HepG2 (cell line): ENCODE data around the gene ORC3. TPM values are rescaled to one million over a fixed set of nuclear protein-coding genes. Genes with fewer than 3 reads are reported as not detected.
A peak's percentile ranks its signal among the peaks of the same experiment; 100 is the strongest.

Experiments
- ATAC-seq: fragments of 200-7000 bp; cut with Tn5 transposase; 3 replicates; pipeline ENCODE4 v1.9.1; 2020; ENCODE audit warnings: mild to moderate bottlenecking, moderate library complexity
- BruUV-seq: library from RNA; stranded (reverse); fragments of 400-500 nt; replicated peaks from 2 replicates; lab custom pipeline; 2021; lab: Mats Ljungman, UMichigan
- CTCF ChIA-PET: fragments of 300-600 bp; formaldehyde crosslinking; extraction: SDS; loops from one replicate; lab custom pipeline; 2021; ENCODE audit warnings: low total read pairs, inconsistent platforms, low intra/inter-chr PET ratio; lab: Yijun Ruan, JAX
- POLR2A ChIA-PET: fragments of 350-600 bp; sonication (Branson Sonifier 250); formaldehyde crosslinking; loops from one replicate; lab custom pipeline; 2020; ENCODE audit warnings: antibody characterized with exemption, inconsistent platforms; lab: Yijun Ruan, JAX
- DNase-seq: peaks from one replicate; pipeline ENCODE4 v3.0.0-alpha.2; 2015; ENCODE audit warnings: low spot score
- FAIRE-seq: peaks from 3 replicates; lab custom pipeline; 2011; peaks lifted over from hg19 to GRCh38; lab: Jason Lieb, UNC
- H2AFZ ChIP-seq: one replicate; pipeline ENCODE4 v1.6.1; 2011; ENCODE audit warnings: low read length, inconsistent platforms
- H3K27ac ChIP-seq: fragments of 300-600 bp; 3 replicates; pipeline ENCODE4 v1.8.0; 2011; ENCODE audit warnings: mixed run types, mild to moderate bottlenecking, mixed read lengths, low read length, inconsistent platforms; ENCODE audit not compliant: insufficient read depth; ENCODE audit errors: extremely low read length
- H3K27me3 ChIP-seq, 2 experiments: fragments of 200-600 bp in 1 of 2; 2 replicates in 1 of 2; 3 replicates in 1 of 2; pipeline versions ENCODE4 v1.6.0 to v1.8.0; 2011; ENCODE audit warnings: low read length in 2 of 2, mild to moderate bottlenecking in 2 of 2, moderate library complexity in 2 of 2, inconsistent platforms in 1 of 2; ENCODE audit not compliant: insufficient read depth in 2 of 2, control insufficient read depth in 1 of 2
- H3K36me3 ChIP-seq, 2 experiments: fragments of 200-600 bp in 1 of 2; replicated peaks in 1 of 2; 2 replicates in 1 of 2; 3 replicates in 1 of 2; pipeline versions ENCODE4 v1.5.1 to v1.8.0; 2011; ENCODE audit warnings: low read length in 2 of 2, inconsistent platforms in 1 of 2; ENCODE audit not compliant: insufficient read depth in 2 of 2, control insufficient read depth in 1 of 2
- H3K4me1 ChIP-seq: 2 replicates; pipeline ENCODE4 v1.5.1; 2012; ENCODE audit warnings: low read length, inconsistent platforms; ENCODE audit not compliant: insufficient read depth
- H3K4me2 ChIP-seq: 2 replicates; pipeline ENCODE4 v1.6.0; 2011; ENCODE audit warnings: low read depth, low read length, inconsistent platforms
- H3K4me3 ChIP-seq, 3 experiments: fragments of 200-600 bp in 1 of 3; sonication (generic), shearing (Covaris generic) in 1 of 3; replicated peaks in 1 of 3; 2 replicates each; pipeline ENCODE4 v1.5.1; 2011 to 2016; ENCODE audit warnings: low read length in 3 of 3, inconsistent platforms in 2 of 3, low read depth in 2 of 3, mild to moderate bottlenecking in 2 of 3, control low read depth in 1 of 3, mixed read lengths in 1 of 3; ENCODE audit not compliant: insufficient read depth in 1 of 3
- H3K79me2 ChIP-seq: one replicate; pipeline ENCODE4 v1.6.1; 2011; ENCODE audit warnings: low read length, inconsistent platforms; ENCODE audit not compliant: insufficient read depth
- H3K9ac ChIP-seq: 2 replicates; pipeline ENCODE4 v1.6.0; 2011; ENCODE audit warnings: mild to moderate bottlenecking, low read depth, low read length, inconsistent platforms; ENCODE audit not compliant: insufficient read depth
- H3K9me3 ChIP-seq: 2 replicates; pipeline ENCODE4 v1.5.1; 2012; ENCODE audit warnings: mild to moderate bottlenecking, low read length
- H4K20me1 ChIP-seq: 2 replicates; pipeline ENCODE4 v1.6.0; 2011; ENCODE audit warnings: inconsistent platforms, mild to moderate bottlenecking, low read length, moderate library complexity; ENCODE audit not compliant: insufficient read depth
- ARID2 ChIP-seq: sonication (generic); formaldehyde crosslinking; IDR thresholded peaks from 2 replicates; pipeline ENCODE4 v1.8.1; 2022; ENCODE audit warnings: mild to moderate bottlenecking, missing genetic modification reagents, borderline replicate concordance
- ARNTL ChIP-seq: sonication (generic); formaldehyde crosslinking; IDR thresholded peaks from 2 replicates; pipeline ENCODE4 v1.4.0; 2020; ENCODE audit warnings: mild to moderate bottlenecking, missing genetic modification reagents
- ASH2L ChIP-seq: fragments of 300-600, 200-600 bp; sonication (generic); IDR thresholded peaks from 2 replicates; pipeline ENCODE4 v1.7.0; 2017; ENCODE audit warnings: low read depth, mild to moderate bottlenecking, moderate library complexity, mixed read lengths, low read length; ENCODE audit not compliant: insufficient read length
- HMGXB4 ChIP-seq, 2 experiments: sonication (generic) in 1 of 2; formaldehyde crosslinking in 1 of 2; IDR thresholded peaks; 2 replicates each; pipeline versions ENCODE4 v1.4.0 to v1.6.1; 2018 to 2020; ENCODE audit warnings: missing genetic modification reagents in 2 of 2, borderline replicate concordance in 1 of 2, low read depth in 1 of 2, mild to moderate bottlenecking in 1 of 2, missing biosample characterization in 1 of 2
- HOXA5 ChIP-seq: sonication (generic); formaldehyde crosslinking; IDR thresholded peaks from 2 replicates; pipeline ENCODE4 v1.4.0; 2020; ENCODE audit warnings: missing genetic modification reagents
- NFE2 ChIP-seq: sonication (generic); formaldehyde crosslinking; IDR thresholded peaks from 2 replicates; pipeline ENCODE4 v1.4.0; 2020; ENCODE audit warnings: missing genetic modification reagents
- RXRB ChIP-seq: IDR thresholded peaks from 2 replicates; pipeline ENCODE4 v1.6.1; 2016; ENCODE audit warnings: borderline replicate concordance, missing genetic modification reagents, missing compliant biosample characterization
- SMYD3 ChIP-seq: sonication (generic); formaldehyde crosslinking; IDR thresholded peaks from 2 replicates; pipeline ENCODE4 v1.8.1; 2023; ENCODE audit warnings: mild to moderate bottlenecking, missing genetic modification reagents
- SRSF9 ChIP-seq: fragments of 200-400 bp; formaldehyde crosslinking; IDR thresholded peaks from 2 replicates; pipeline ENCODE4 v1.6.1; 2018; ENCODE audit warnings: borderline replicate concordance, mild to moderate bottlenecking, low read depth, low read length; ENCODE audit not compliant: insufficient read depth, poor library complexity, severe bottlenecking
- TCF7 ChIP-seq: sonication (generic); IDR thresholded peaks from 2 replicates; pipeline ENCODE4 v1.6.1; 2016; ENCODE audit warnings: antibody characterized with exemption, low read depth
- THAP8 ChIP-seq: sonication (generic); formaldehyde crosslinking; IDR thresholded peaks from 2 replicates; pipeline ENCODE4 v1.5.1; 2020; ENCODE audit warnings: missing genetic modification reagents, mild to moderate bottlenecking, borderline replicate concordance
- TRIM24 ChIP-seq: sonication (generic); formaldehyde crosslinking; IDR thresholded peaks from 2 replicates; pipeline ENCODE4 v1.8.0; 2022; ENCODE audit warnings: mild to moderate bottlenecking, missing genetic modification reagents
- ZFY ChIP-seq: sonication (generic); formaldehyde crosslinking; IDR thresholded peaks from 2 replicates; pipeline ENCODE4 v1.4.0; 2020; ENCODE audit warnings: missing genetic modification reagents
- ZMYM3 ChIP-seq: sonication (generic); formaldehyde crosslinking; IDR thresholded peaks from 2 replicates; pipeline ENCODE4 v1.5.1; 2020; ENCODE audit warnings: mild to moderate bottlenecking, missing genetic modification reagents
- ZNF557 ChIP-seq: sonication (generic); formaldehyde crosslinking; IDR thresholded peaks from 2 replicates; pipeline ENCODE4 v1.4.0; 2020; ENCODE audit warnings: missing genetic modification reagents
- ZNF749 ChIP-seq: sonication (generic); formaldehyde crosslinking; IDR thresholded peaks from 2 replicates; pipeline ENCODE4 v1.8.0; 2022; ENCODE audit warnings: mild to moderate bottlenecking, missing genetic modification reagents, moderate library complexity, borderline replicate concordance
- ZNF790 ChIP-seq: sonication (generic); formaldehyde crosslinking; IDR thresholded peaks from 2 replicates; pipeline ENCODE4 v1.8.0; 2022; ENCODE audit warnings: missing genetic modification reagents, mild to moderate bottlenecking, borderline replicate concordance
- ZNF792 ChIP-seq: IDR thresholded peaks from 2 replicates; pipeline ENCODE4 v1.6.1; 2016
- WGBS: methylation state at CpG from one replicate; pipeline ENCODE4 v1.1.6; 2017; ENCODE audit warnings: low lambda C conversion rate; 5-methylcytosine and 5-hydroxymethylcytosine counted together
- in situ Hi-C: cut with HindIII; loops from 2 replicates; pipeline ENCODE4 v1.10.0; 2017; ENCODE audit warnings: low pct_unique_long_range_greater_than_20kb; ENCODE audit not compliant: extremely low pct_ligation_motif_present
- intact Hi-C: fragments of 100-400 bp; cut with micrococcal nuclease; formaldehyde crosslinking; loops from one replicate; pipeline ENCODE4 v1.10.0; 2022; ENCODE audit not compliant: unreplicated experiment
- polyA plus RNA-seq, 8 experiments: library from polyadenylated mRNA; depleted of rRNA in 3 of 8; stranded (reverse) in 7 of 8; unstranded in 1 of 8; fragments of >200 nt; fragmentation: Illumina TruSeq in 4 of 8; extraction: Trizol in 4 of 8; gene quantifications; 2 replicates each; pipeline versions ENCODE4 v1.2.1 to v1.2.3, GENCODE V29; 2011 to 2016; ENCODE audit warnings: low read depth in 4 of 8, missing spikeins in 1 of 8, mixed read lengths in 1 of 8; ENCODE audit not compliant: insufficient read depth in 1 of 8
- total RNA-seq, 5 experiments: library from RNA; depleted of rRNA; stranded (reverse); fragments of >200 nt; fragmentation: Illumina TruSeq; extraction: Trizol; gene quantifications; 2 replicates each; pipeline ENCODE4 v1.2.3, GENCODE V29; 2016; ENCODE audit warnings: low read depth in 1 of 5
- TF ChIP-seq, protein P1 (sequence below): sonication (generic); formaldehyde crosslinking; IDR thresholded peaks from 2 replicates; pipeline ENCODE4 v1.4.0; 2020; ENCODE audit warnings: missing genetic modification reagents

The ORC3 gene
- total and polyA plus RNA-seq, 2 of the 13 experiments (the other 11 are each of a cell fraction or from before 2014, with no cell fraction given): 21.8 to 43.5 TPM

- TF ChIP-seq HOXA5 (CRISPR knock-in tag): 0 out of 2 replicates have a peak, but pooled peaks have one; percentile 27
- TF ChIP-seq ZFY (CRISPR knock-in tag): peak; percentile 1; the same call in 1 of the 2 replicates
- no peak for TF ChIP-seq ZNF790
- TF ChIP-seq TCF7: no peak
- TF ChIP-seq SRSF9: no peak
Observed at GRCh38 chr6:87588756-87589407, 1.1 kb upstream of the ORC3 start (continued).

DNA sequence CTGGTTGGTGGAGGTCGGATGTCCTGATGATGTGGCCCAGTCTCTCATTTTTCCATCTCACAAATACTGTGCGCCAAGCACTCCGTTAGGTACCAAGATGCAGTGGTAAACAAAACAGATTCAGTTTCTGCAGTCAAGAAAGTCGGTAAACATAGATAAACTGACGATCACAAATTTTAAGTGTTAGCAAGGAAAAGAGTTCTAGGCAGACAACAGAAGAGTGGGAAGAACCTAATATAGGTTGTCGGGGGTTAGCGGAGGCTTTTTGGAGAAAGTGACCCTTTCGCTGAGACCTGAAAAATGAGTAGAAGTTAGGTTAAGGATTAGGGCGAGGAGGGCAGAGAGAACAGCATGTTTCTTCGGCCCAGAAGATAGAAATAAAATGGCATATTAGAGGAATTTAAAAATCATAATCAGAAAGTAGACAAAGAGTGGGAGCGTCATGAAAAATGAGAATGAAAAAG lies 514 bp downstream of the ORC3 start:
- ATAC-seq (no peak), FAIRE-seq (no peak), DNase-seq (no peak)
- H4K20me1 ChIP-seq: 0 out of 2 replicates have a peak, but pooled peaks cover 7% of the 10 kb centered on the region
- H3K4me2 ChIP-seq: peak overlapping the region; percentile 79
- intact Hi-C loops (loop anchor here (2.0 to 5.0 kb wide), 3 partner anchors 82 to 207 kb away; no protein-coding TSS in a partner anchor), in situ Hi-C loops (no loop called here)
- H3K4me3 ChIP-seq: peak overlapping the region; percentile 90 to 98 (median 95)
- H3K79me2 ChIP-seq: peaks cover 79% of the 10 kb centered on the region
- peaks cover 54% of the 10 kb centered on the region for H3K4me1 ChIP-seq
- H3K27ac ChIP-seq: peak overlapping the region; percentile 80
- H2AFZ ChIP-seq: peak overlapping the region; percentile 13
- TSS peak; percentile 81 for BruUV-seq
- POLR2A ChIA-PET: interaction anchor here (1.3 kb wide), 1 partner anchor 26 kb away, joined by 4 read pairs; no protein-coding TSS in a partner anchor
- H3K9me3 ChIP-seq: no peaks in the 10 kb centered on the region
- peaks cover 3 to 4% of the 10 kb centered on the region in 2 experiments; a peak in 3 of 5 replicates for H3K36me3 ChIP-seq
- H3K9ac ChIP-seq: peak overlapping the region; percentile 89
- CTCF ChIA-PET: no interaction called here
- no peaks in the 10 kb centered on the region; a peak in 1 of 5 replicates for H3K27me3 ChIP-seq
- WGBS: 1% methylated on average over 11 of the region's 11 CpGs
- TF ChIP-seq ARNTL (CRISPR knock-in tag) (0 out of 2 replicates have a peak, but pooled peaks have one; percentile 2), SMYD3 (CRISPR knock-in tag) (0 out of 2 replicates have a peak, but pooled peaks have one; percentile 21), ASH2L (peak; percentile 21), TRIM24 (CRISPR knock-in tag) (no peak), ZMYM3 (CRISPR knock-in tag) (no peak), THAP8 (no peak), RXRB (CRISPR knock-in tag) (no peak), ARID2 (CRISPR knock-in tag) (0 out of 2 replicates have a peak, but pooled peaks have one; percentile 53), HMGXB4 (CRISPR knock-in tag; IDR thresholded peaks at IDR 0.05; ENCODE audit: borderline replicate concordance in 1 of 2, low read depth in 1 of 2) (no peak), ZNF749 (CRISPR knock-in tag) (0 out of 2 replicates have a peak, but pooled peaks have one; percentile 14), ZNF557 (no peak), NFE2 (CRISPR knock-in tag) (no peak), ZNF792 (0 out of 2 replicates have a peak, but pooled peaks have one; percentile 2)
- TF ChIP-seq, protein P1, sequence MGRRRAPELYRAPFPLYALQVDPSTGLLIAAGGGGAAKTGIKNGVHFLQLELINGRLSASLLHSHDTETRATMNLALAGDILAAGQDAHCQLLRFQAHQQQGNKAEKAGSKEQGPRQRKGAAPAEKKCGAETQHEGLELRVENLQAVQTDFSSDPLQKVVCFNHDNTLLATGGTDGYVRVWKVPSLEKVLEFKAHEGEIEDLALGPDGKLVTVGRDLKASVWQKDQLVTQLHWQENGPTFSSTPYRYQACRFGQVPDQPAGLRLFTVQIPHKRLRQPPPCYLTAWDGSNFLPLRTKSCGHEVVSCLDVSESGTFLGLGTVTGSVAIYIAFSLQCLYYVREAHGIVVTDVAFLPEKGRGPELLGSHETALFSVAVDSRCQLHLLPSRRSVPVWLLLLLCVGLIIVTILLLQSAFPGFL (CRISPR knock-in tag): no peak
